OCI-LY7 (cell line): Measurements from ENCODE around the gene LHPP. TPM values are rescaled to one million over a fixed set of nuclear protein-coding genes. Genes with fewer than 3 reads are reported as not detected.

Experiments
- BruUV-seq: library from RNA; stranded (reverse); fragments of 400-500 nt; replicated peaks from 2 replicates; lab custom pipeline; 2021; lab: Mats Ljungman, UMichigan
- CTCF ChIA-PET: fragments of 300-600 bp; sonication (Branson Sonifier 250); formaldehyde crosslinking; loops from one replicate; lab custom pipeline; 2022; ENCODE audit warnings: antibody characterized with exemption; ENCODE audit not compliant: unreplicated experiment; lab: Charles Lee
- POLR2A ChIA-PET: fragments of 300-600 bp; sonication (Branson Sonifier 250); formaldehyde crosslinking; loops from one replicate; lab custom pipeline; 2022; ENCODE audit warnings: antibody characterized with exemption; lab: Charles Lee
- DNase-seq: peaks from one replicate; pipeline ENCODE4 v3.0.0-alpha.2; 2015; ENCODE audit warnings: low spot score
- H2AFZ ChIP-seq: fragments of 200-600 bp; sonication (generic), shearing (Covaris generic); 2 replicates; pipeline ENCODE4 v1.6.1; 2014; ENCODE audit warnings: mild to moderate bottlenecking, antibody characterized with exemption, low read length, moderate library complexity
- H3K27ac ChIP-seq: fragments of 200-600 bp; sonication (generic); 2 replicates; pipeline ENCODE4 v1.5.1; 2014; ENCODE audit warnings: mixed run types, low read depth, mild to moderate bottlenecking, moderate library complexity, low read length, inconsistent platforms; ENCODE audit not compliant: poor library complexity, severe bottlenecking
- H3K36me3 ChIP-seq: fragments of 200-600 bp; sonication (generic); 2 replicates; pipeline ENCODE4 v1.6.1; 2014; ENCODE audit warnings: mild to moderate bottlenecking, antibody characterized with exemption, low read length, moderate library complexity, mixed read lengths; ENCODE audit not compliant: insufficient read depth
- H3K4me1 ChIP-seq: fragments of 200-600 bp; sonication (generic); 2 replicates; pipeline ENCODE4 v1.5.1; 2014; ENCODE audit warnings: mild to moderate bottlenecking, low read length; ENCODE audit not compliant: insufficient read depth, poor library complexity, severe bottlenecking
- H3K4me2 ChIP-seq: fragments of 200-600 bp; sonication (generic); 2 replicates; pipeline ENCODE4 v1.6.1; 2014; ENCODE audit warnings: mild to moderate bottlenecking, low read length
- H3K4me3 ChIP-seq: fragments of 200-600 bp; sonication (generic); 2 replicates; pipeline ENCODE4 v1.5.1; 2014; ENCODE audit warnings: mild to moderate bottlenecking, low read depth, low read length; ENCODE audit not compliant: poor library complexity, severe bottlenecking
- H3K79me2 ChIP-seq: fragments of 200-600 bp; sonication (generic); 2 replicates; pipeline ENCODE4 v1.6.1; 2016; ENCODE audit warnings: low read depth, mild to moderate bottlenecking, low read length, moderate library complexity, mixed read lengths; ENCODE audit not compliant: insufficient read depth
- H3K9me2 ChIP-seq: fragments of 200-600 bp; sonication (generic); 2 replicates; pipeline ENCODE4 v1.6.1; 2016; ENCODE audit warnings: mild to moderate bottlenecking, low read length, mixed read lengths; ENCODE audit not compliant: insufficient read depth
- H3K9me3 ChIP-seq: fragments of 200-600 bp; sonication (generic); 2 replicates; pipeline ENCODE4 v1.6.1; 2014; ENCODE audit warnings: mild to moderate bottlenecking, mixed run types, low read length, mixed read lengths
- H4K20me1 ChIP-seq: fragments of 200-600 bp; sonication (generic); 2 replicates; pipeline ENCODE4 v1.6.1; 2014; ENCODE audit warnings: mild to moderate bottlenecking, antibody characterized with exemption, low read length, moderate library complexity, mixed read lengths; ENCODE audit not compliant: insufficient read depth
- EZH2phosphoT487 ChIP-seq: fragments of 200-600 bp; sonication (generic); IDR thresholded peaks from 2 replicates; pipeline ENCODE4 v1.6.1; 2018; ENCODE audit warnings: low read depth, borderline replicate concordance, mild to moderate bottlenecking, mixed run types, antibody characterized with exemption, low read length, moderate library complexity, mixed read lengths
- intact Hi-C: fragments of 100-400 bp; cut with micrococcal nuclease; formaldehyde crosslinking; loops from one replicate; pipeline ENCODE4 v1.10.0; 2022; ENCODE audit not compliant: unreplicated experiment
- total RNA-seq, 2 experiments: library from RNA; depleted of rRNA in 1 of 2; stranded (reverse); fragments of >200 nt in 1 of 2; shearing (Covaris generic) in 1 of 2; gene quantifications; 2 replicates each; pipeline ENCODE4 v1.2.3, GENCODE V29; 2014 to 2022
- TF ChIP-seq, protein P1 (sequence below): fragments of 200-600 bp; sonication (generic); conservative IDR thresholded peaks from 2 replicates; pipeline ENCODE4 v1.5.1; 2014; ENCODE audit warnings: mild to moderate bottlenecking, antibody characterized with exemption, low read length, moderate library complexity, mixed read lengths

Gene LHPP
- total RNA-seq, 2 experiments from 2014 or later: 30.3 to 65.2 TPM

DNA sequence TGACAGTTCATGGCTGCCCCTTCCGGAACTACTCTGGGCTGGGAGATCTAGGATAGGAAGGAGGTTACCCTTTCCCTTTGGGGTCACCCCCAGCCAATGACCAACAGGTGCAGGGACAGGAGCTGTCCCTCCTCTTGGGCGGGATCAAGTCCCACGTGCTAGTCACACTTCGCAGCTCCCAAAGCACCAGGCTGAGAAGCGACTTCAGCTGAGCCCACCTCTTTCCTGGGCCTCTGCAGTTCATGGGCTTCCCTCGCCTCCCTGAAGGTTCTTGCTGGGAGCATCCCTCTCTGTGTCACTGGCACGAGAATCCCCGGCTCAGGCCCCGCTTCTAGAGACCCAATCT lies 167.0 kb downstream of the LHPP start:
- POLR2A ChIA-PET: no interaction called here
- Histone ChIP-seq H3K79me2 (peaks cover 6% of the 10 kb centered on the region; the same call in 1 of the 2 replicates), H3K9me2 (no peaks in the 10 kb centered on the region), H4K20me1 (no peaks in the 10 kb centered on the region), H3K4me3 (no peak overlapping the region), H3K27ac (no peak overlapping the region), H3K9me3 (no peaks in the 10 kb centered on the region), H3K4me1 (peaks cover 18% of the 10 kb centered on the region), H3K4me2 (no peak overlapping the region), H2AFZ (no peak overlapping the region), H3K36me3 (peaks cover 13% of the 10 kb centered on the region; the same call in 1 of the 2 replicates)
- no TSS peak for BruUV-seq
- DNase-seq: no peak
- intact Hi-C loops: loop anchor here (10.0 kb wide), 1 partner anchor 196 kb away; no protein-coding TSS in a partner anchor
- CTCF ChIA-PET: no interaction called here
- TF ChIP-seq, protein P1, sequence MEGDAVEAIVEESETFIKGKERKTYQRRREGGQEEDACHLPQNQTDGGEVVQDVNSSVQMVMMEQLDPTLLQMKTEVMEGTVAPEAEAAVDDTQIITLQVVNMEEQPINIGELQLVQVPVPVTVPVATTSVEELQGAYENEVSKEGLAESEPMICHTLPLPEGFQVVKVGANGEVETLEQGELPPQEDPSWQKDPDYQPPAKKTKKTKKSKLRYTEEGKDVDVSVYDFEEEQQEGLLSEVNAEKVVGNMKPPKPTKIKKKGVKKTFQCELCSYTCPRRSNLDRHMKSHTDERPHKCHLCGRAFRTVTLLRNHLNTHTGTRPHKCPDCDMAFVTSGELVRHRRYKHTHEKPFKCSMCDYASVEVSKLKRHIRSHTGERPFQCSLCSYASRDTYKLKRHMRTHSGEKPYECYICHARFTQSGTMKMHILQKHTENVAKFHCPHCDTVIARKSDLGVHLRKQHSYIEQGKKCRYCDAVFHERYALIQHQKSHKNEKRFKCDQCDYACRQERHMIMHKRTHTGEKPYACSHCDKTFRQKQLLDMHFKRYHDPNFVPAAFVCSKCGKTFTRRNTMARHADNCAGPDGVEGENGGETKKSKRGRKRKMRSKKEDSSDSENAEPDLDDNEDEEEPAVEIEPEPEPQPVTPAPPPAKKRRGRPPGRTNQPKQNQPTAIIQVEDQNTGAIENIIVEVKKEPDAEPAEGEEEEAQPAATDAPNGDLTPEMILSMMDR: no peak
- no peak for TF ChIP-seq EZH2phosphoT487

DNA sequence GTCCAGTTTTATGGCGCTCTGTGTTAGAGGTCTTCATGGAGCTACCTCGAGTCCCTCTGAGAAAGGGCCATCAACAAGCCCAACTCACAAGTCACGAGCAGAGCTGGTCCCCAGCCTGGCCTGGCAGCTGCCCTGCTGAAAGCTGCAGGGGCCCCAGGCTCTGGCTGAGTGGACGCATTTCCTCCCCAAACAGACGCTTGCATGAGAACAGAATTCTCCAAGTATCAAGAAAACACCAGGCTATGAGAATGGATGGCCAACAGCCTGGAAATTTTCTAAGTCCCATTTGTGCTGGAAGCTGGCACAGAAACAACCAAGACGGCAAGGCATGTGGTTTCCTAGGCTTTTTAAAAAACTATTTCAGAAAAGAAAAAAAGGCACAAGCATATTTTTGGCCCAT lies 167.8 kb downstream of the LHPP start:
- Histone ChIP-seq H3K27ac (no peak overlapping the region), H3K79me2 (peaks cover 7% of the 10 kb centered on the region; the same call in 1 of the 2 replicates), H3K9me2 (no peaks in the 10 kb centered on the region), H3K9me3 (no peaks in the 10 kb centered on the region), H2AFZ (no peak overlapping the region), H4K20me1 (no peaks in the 10 kb centered on the region), H3K4me3 (no peak overlapping the region), H3K36me3 (peaks cover 20% of the 10 kb centered on the region), H3K4me2 (no peak overlapping the region), H3K4me1 (peaks cover 18% of the 10 kb centered on the region)
- no peak for TF ChIP-seq EZH2phosphoT487
- TF ChIP-seq, protein P1: no peak
- intact Hi-C loops: loop anchor here (10.0 kb wide), 1 partner anchor 195 kb away; no protein-coding TSS in a partner anchor
- BruUV-seq: no TSS peak
- CTCF ChIA-PET: interaction anchor here (0.8 kb wide), 1 partner anchor 112 kb away, joined by 4 read pairs; no protein-coding TSS in a partner anchor
- no peak for DNase-seq
- POLR2A ChIA-PET: no interaction called here

DNA sequence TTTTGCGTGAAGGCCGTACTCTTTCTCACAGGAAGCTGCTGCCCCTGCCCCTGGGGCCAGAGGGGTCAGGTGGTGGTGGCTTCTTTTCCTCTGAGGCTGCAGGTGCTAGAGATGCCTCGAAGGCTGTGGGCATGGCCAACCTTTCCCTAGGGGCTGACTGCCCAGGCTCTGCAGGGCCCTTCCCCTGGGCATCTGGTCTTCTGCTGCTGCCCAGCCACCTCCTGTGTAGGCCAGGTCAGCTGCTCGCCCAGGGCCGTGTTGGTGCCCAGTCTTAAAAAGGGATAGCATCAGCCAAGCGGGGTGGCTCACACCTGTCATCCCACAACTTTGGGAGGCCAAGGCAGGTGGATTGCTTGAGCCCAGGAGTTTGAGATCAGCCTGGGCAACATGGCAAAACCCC lies 168.2 kb downstream of the LHPP start:
- DNase-seq: no peak
- H4K20me1 ChIP-seq: no peaks in the 10 kb centered on the region
- no peak overlapping the region for H2AFZ ChIP-seq
- H3K4me3 ChIP-seq: no peak overlapping the region
- intact Hi-C loops: loop anchor here (5.0 to 10.0 kb wide), 2 partner anchors 112 to 195 kb away; partner anchors contain the start of gene FAM53B
- no TSS peak for BruUV-seq
- H3K79me2 ChIP-seq: peaks cover 10% of the 10 kb centered on the region; the same call in 1 of the 2 replicates
- H3K27ac ChIP-seq: no peak overlapping the region
- peaks cover 18% of the 10 kb centered on the region for H3K4me1 ChIP-seq
- H3K36me3 ChIP-seq: peaks cover 25% of the 10 kb centered on the region
- ChIA-PET CTCF (interaction anchor here (0.8 kb wide), 1 partner anchor 112 kb away, joined by 4 read pairs; no protein-coding TSS in a partner anchor), POLR2A (no interaction called here)
- no peak overlapping the region for H3K4me2 ChIP-seq
- no peak for TF ChIP-seq EZH2phosphoT487
- TF ChIP-seq, protein P1: no peak
- H3K9me2 ChIP-seq: no peaks in the 10 kb centered on the region
- no peaks in the 10 kb centered on the region; the same call in 1 of the 2 replicates for H3K9me3 ChIP-seq
